ENCODE measurements around the gene B3GNT4.
"Not testable (repeated sequence)": the region's sequence is repeated elsewhere in the genome, so short reads cannot be mapped to it uniquely, and the experiment has no call there.

Gene B3GNT4

DNA sequence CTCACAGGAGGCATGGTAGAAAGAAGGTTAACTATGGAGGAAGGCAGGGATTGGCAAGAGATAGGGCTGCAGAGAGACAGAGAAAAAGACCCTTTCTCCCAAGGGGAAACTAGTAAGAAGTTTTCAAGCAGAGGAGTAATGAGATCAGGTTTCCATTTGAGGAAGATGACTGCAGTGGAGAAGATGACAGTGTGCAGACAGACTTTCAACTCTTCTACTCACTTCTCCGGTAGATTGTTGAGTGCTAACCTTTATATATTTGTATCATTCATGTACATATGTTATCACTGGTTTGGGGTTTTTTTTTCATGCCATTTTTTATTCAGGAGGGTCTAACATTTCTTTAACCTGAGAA lies 5.9 kb upstream of the B3GNT4 start:
- H3K4me1 Mint-ChIP-seq: peaks cover 18% of the 10 kb centered on the region
- peaks cover 73% of the 10 kb centered on the region for H3K27me3 Mint-ChIP-seq
- no peaks in the 10 kb centered on the region for H3K36me3 Mint-ChIP-seq
- CTCF ChIA-PET: no interaction called here
- H3K4me3 Mint-ChIP-seq: peak overlapping the region; percentile 17
- H3K9me3 Mint-ChIP-seq: peaks cover 5% of the 10 kb centered on the region
- peak overlapping the region; percentile 89 for H3K27ac Mint-ChIP-seq
- no peak for DNase-seq

DNA sequence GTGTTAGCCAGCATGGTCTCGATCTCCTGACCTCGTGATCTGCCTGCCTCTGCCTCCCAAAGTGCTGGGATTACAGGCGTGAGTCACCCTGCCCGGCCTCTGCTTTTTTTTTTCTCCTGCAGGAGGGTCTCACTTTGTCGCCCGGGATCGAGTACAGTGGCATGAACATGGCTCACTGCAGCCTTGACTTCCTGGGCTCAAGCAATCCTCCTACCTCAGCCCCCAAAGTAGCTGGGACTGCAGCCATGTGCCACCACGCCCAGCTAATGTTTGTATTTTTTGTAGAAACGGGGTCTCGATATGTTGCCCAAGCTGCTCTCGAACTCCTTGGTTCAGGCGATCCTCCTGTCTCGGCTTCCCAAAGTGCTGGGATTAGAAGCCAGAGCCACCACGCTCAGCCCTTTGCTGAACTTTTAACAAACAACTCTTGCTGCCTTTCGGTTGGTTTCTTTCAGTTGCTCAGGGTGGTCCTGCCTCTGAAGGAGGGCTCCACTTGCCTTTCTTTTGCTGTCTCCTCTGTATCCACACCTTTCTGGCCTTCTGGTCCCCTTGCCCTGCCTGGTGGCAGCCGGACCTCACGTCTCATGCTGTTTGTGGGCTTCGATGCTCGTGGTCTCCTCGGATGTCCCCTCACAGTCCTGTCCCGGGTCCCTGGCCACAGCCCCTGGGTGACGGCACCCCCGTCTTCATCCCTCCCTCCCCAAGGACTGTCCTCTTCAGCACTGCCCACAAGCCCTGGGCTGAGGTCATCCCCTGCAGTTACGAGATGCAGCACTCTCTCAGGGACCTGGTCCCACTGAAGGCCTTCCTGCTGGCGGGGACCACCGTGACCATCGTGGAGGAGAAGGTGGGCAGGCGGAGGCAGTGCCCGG lies 3.8 kb upstream of the B3GNT4 start:
- no peak for DNase-seq
- Mint-ChIP-seq H3K4me1 (peaks cover 27% of the 10 kb centered on the region), H3K9me3 (peaks cover 5% of the 10 kb centered on the region), H3K27me3 (peaks cover 77% of the 10 kb centered on the region), H3K4me3 (no peak overlapping the region), H3K36me3 (no peaks in the 10 kb centered on the region), H3K27ac (no peak overlapping the region)
- CTCF ChIA-PET: no interaction called here

DNA sequence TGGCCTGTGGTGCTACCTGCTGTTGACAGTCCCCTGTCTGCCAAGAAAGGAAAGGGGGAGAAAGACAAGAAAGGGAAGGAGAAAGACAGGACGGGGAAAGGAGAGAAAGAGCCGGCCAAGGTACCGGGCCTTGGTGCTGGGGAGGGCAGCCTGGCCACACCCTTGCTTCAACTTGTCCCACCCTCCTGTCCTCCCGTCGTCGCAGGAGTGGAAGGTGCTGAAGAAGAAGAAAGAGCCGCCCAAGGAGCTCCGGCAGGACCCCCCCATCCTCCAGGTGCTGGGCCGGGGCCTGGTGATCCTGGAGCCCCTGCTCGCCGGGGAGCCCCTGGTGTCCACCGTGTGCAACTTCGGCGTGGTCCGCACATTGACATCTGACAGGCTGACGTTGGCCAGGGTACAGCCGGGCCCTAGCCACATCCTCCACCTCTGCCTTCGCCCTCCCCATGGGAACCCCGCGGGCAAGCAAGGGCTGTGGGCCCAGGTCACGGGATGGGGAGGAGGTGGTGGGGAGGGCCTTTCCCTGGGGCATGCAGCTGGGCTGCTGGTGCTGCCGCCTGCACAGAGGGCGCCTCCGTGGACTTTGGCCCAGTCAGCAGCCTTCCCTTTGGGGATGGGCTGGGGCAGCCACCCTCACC lies 2.9 kb upstream of the B3GNT4 start:
- peaks cover under 1% of the 10 kb centered on the region for H3K9me3 Mint-ChIP-seq
- H3K4me1 Mint-ChIP-seq: peaks cover 31% of the 10 kb centered on the region
- DNase-seq: no peak
- H3K27me3 Mint-ChIP-seq: peaks cover 79% of the 10 kb centered on the region
- H3K36me3 Mint-ChIP-seq: no peaks in the 10 kb centered on the region
- no peak overlapping the region for H3K4me3 Mint-ChIP-seq
- no peak overlapping the region for H3K27ac Mint-ChIP-seq
- CTCF ChIA-PET: no interaction called here

DNA sequence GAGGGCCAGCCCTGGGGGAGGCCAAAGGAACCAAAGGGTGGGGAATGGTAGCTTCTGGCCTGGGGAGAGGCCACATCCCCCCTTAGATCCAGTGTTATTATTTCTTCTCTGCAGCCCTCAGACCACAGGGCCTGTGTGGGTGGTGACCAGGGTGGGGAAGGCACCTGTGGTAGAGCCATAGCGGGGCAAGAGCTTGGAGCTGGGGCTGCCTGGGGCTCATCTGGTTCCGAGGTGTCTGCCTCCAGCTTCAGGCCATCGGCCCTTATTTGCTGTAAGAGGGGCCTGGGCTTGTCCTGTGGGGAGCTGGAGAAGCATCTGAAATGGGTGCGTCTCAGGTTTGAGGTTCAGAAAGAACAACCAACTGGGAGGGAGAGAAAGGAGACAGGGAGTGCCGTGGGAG lies 2.1 kb upstream of the B3GNT4 start:
- CTCF ChIA-PET: interaction anchor here (1.3 kb wide), 1 partner anchor 11 kb away, joined by 3 read pairs; no protein-coding TSS in a partner anchor
- Mint-ChIP-seq H3K27me3 (peaks cover 82% of the 10 kb centered on the region), H3K4me3 (no peak overlapping the region), H3K4me1 (peaks cover 31% of the 10 kb centered on the region), H3K9me3 (no peaks in the 10 kb centered on the region), H3K36me3 (no peaks in the 10 kb centered on the region), H3K27ac (no peak overlapping the region)
- no peak for DNase-seq

DNA sequence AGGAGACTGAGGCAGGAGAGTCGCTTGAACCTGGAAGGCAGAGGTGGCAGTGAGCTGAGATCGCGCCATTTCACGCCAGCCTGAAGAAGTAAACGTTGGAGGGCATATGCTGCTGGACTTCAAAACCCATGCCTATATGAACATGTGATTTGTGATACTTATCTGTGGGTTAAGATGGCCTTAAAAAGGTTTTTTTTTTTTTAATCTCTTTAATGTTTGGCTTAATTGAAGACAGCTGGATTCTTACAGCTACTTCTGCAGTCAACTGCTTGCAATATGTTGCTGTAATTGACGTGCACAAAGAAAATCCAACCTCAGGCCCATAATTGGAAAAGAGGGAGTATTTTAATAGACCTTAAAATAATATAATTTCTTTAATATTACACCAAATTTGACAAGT lies 1.5 kb upstream of the B3GNT4 start:
- Mint-ChIP-seq H3K4me3 (no peak overlapping the region), H3K36me3 (no peaks in the 10 kb centered on the region), H3K27me3 (peaks cover 81% of the 10 kb centered on the region), H3K4me1 (peaks cover 27% of the 10 kb centered on the region), H3K27ac (no peak overlapping the region), H3K9me3 (no peaks in the 10 kb centered on the region)
- DNase-seq: no peak
- CTCF ChIA-PET: interaction anchor here (1.3 kb wide), 1 partner anchor 11 kb away, joined by 3 read pairs; no protein-coding TSS in a partner anchor

DNA sequence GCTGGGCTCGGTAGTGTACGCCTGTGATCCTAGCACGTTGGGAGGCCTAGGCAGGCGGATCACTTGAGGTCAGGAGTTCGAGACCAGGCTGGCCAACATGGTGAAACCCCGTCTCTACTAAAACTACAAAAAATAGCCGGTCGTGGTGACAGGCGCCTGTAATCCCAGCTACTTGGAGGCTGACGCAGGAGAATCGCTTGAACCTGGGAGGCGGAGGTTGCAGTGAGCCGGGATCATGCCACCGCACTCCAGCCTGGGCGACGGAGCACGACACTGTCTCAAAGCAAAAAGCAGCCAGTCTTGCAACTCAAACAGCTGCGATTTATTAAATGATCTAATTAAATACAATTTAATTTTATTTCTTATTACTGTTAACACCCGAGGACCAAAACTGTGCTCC lies 698 bp upstream of the B3GNT4 start:
- DNase-seq, H3K36me3 Mint-ChIP-seq, H3K9me3 Mint-ChIP-seq, H3K27ac Mint-ChIP-seq: not testable (repeated sequence)
- peak overlapping the region; percentile 76 for H3K4me3 Mint-ChIP-seq
- peaks cover 20% of the 10 kb centered on the region for H3K4me1 Mint-ChIP-seq
- peaks cover 73% of the 10 kb centered on the region for H3K27me3 Mint-ChIP-seq
- CTCF ChIA-PET: interaction anchor here (0.9 to 1.3 kb wide), 3 partner anchors 9 to 153 kb away, joined by 3 to 4 read pairs (median 3); no protein-coding TSS in a partner anchor

DNA sequence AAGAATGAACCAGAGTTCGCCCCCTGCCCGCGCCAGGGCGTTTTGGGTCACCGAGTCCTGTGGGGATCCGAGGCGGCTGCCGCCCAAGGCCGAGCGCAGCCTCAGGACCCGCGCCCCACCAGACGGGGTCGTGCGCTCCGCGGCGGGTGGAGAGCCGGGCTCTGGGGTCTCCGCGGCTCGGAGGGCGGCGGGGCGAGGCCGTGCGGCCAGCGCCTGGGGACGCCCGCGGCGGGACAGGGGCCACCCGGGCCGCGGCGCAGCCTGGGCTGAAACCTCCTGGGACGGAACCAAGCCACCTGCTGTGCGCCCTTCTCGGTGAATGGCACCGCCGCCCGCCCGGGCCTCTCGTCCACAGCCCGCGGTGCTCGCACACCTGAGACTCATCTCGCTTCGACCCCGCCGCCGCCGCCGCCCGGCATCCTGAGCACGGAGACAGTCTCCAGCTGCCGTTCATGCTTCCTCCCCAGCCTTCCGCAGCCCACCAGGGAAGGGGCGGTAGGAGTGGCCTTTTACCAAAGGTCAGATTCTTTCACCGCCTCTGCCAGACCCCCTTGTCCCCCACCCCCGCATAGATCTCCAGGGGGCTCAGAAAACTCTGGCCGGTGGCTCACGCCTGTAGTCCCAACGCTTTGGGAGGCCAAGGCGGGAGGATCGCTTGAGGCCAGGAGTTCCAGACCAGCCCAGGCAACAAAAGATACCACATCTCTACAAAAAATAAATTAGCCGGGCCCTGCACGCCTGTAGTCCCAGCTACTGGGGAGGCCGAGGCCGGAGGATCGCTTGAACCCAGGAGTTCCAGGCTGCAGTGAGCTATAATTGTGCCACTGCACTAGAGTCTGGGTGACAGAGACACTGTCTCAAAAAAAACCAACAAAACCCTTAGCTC lies 901 bp downstream of the B3GNT4 start:
- peaks cover 13% of the 10 kb centered on the region for H3K36me3 Mint-ChIP-seq
- no peak overlapping the region for H3K27ac Mint-ChIP-seq
- H3K4me3 Mint-ChIP-seq: peak overlapping the region; percentile 69
- peaks cover 16% of the 10 kb centered on the region for H3K4me1 Mint-ChIP-seq
- H3K9me3 Mint-ChIP-seq: no peaks in the 10 kb centered on the region
- DNase-seq: peak; percentile 39
- peaks cover 64% of the 10 kb centered on the region for H3K27me3 Mint-ChIP-seq
- CTCF ChIA-PET: no interaction called here

DNA sequence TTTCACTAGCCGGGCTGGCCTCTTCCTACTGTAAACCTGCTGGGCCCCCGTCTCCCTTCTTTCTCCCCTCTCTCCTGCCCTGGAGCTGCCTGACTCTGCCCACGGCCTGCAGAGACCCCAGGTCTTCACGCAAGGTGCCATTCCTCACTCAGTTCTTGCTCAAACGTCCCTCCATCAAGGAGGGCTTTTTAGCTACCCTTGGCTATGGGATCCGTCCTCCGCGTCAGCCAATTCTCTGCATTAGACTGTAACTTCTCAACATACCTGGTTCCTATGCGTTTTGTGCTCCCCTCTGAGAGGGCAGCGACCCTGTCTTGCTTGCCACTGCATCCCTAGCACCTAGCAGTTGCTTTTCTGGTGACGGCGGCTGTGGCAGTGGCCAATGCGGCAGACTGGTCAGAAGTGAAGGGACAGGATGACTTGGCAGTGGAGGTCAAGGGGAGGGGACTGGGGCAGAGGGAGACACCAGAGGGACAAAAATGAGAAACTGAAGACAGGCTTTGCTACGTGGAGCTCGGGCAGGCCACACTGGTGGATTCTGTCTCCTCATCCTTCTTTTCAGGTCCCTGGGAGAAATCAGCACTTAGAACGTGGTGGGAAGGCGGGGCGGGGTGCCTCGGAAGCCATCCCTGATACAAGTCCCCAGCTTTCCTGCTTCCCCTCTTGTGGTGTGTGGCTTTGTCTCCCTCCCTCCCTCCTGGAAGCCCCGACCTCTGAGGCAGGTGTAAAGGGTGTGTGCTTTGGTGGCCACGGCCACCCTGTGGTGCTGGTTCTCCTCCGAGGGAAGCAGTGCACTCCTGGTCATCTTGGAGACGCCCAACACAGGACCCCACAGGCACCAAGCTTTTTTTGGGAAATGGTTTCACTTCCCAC lies 1.8 kb downstream of the B3GNT4 start:
- Mint-ChIP-seq H3K36me3 (peaks cover 19% of the 10 kb centered on the region), H3K4me1 (peaks cover 16% of the 10 kb centered on the region), H3K4me3 (peak overlapping the region; percentile 69), H3K9me3 (no peaks in the 10 kb centered on the region), H3K27me3 (peaks cover 55% of the 10 kb centered on the region), H3K27ac (no peak overlapping the region)
- no peak for DNase-seq
- CTCF ChIA-PET: no interaction called here

DNA sequence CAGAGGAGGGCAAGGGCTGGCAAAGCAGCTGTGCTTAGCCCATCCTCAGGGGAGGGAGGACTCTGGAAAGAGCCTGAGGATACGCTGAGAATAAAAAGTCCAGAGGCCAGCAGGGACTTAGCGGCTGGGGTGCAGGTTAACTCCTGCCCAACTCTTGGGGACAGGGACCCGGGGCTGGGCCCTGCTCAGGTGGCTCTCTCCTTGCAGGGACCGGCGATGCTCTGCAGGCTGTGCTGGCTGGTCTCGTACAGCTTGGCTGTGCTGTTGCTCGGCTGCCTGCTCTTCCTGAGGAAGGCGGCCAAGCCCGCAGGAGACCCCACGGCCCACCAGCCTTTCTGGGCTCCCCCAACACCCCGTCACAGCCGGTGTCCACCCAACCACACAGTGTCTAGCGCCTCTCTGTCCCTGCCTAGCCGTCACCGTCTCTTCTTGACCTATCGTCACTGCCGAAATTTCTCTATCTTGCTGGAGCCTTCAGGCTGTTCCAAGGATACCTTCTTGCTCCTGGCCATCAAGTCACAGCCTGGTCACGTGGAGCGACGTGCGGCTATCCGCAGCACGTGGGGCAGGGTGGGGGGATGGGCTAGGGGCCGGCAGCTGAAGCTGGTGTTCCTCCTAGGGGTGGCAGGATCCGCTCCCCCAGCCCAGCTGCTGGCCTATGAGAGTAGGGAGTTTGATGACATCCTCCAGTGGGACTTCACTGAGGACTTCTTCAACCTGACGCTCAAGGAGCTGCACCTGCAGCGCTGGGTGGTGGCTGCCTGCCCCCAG lies 2.8 kb downstream of the B3GNT4 start:
- H3K36me3 Mint-ChIP-seq: peaks cover 23% of the 10 kb centered on the region
- peaks cover 16% of the 10 kb centered on the region for H3K4me1 Mint-ChIP-seq
- no peak overlapping the region for H3K4me3 Mint-ChIP-seq
- DNase-seq: no peak
- H3K27me3 Mint-ChIP-seq: peaks cover 45% of the 10 kb centered on the region
- CTCF ChIA-PET: no interaction called here
- no peak overlapping the region for H3K27ac Mint-ChIP-seq
- no peaks in the 10 kb centered on the region for H3K9me3 Mint-ChIP-seq

DNA sequence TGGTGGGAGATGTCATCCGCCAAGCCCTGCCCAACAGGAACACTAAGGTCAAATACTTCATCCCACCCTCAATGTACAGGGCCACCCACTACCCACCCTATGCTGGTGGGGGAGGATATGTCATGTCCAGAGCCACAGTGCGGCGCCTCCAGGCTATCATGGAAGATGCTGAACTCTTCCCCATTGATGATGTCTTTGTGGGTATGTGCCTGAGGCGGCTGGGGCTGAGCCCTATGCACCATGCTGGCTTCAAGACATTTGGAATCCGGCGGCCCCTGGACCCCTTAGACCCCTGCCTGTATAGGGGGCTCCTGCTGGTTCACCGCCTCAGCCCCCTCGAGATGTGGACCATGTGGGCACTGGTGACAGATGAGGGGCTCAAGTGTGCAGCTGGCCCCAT lies 3.5 kb downstream of the B3GNT4 start:
- CTCF ChIA-PET: no interaction called here
- peaks cover 16% of the 10 kb centered on the region for H3K4me1 Mint-ChIP-seq
- H3K27ac Mint-ChIP-seq: no peak overlapping the region
- peaks cover 26% of the 10 kb centered on the region for H3K36me3 Mint-ChIP-seq
- H3K27me3 Mint-ChIP-seq: peaks cover 38% of the 10 kb centered on the region
- H3K4me3 Mint-ChIP-seq: no peak overlapping the region
- no peaks in the 10 kb centered on the region for H3K9me3 Mint-ChIP-seq
- no peak for DNase-seq

DNA sequence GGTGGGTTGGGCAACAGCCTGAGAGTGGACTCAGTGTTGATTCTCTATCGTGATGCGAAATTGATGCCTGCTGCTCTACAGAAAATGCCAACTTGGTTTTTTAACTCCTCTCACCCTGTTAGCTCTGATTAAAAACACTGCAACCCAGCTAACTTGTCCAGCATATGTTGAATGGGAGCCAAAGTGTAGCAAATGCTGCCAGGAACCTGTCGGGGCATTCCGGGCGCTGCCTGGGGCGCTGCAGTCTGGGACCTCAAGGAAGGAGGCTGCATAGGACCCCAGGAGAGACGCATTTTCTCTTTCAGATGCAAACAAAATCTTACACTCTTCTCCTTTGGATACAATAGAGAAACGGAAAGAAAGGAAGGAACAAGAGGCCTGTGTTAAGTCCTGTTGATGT lies 3.9 kb downstream of the B3GNT4 start:
- H3K9me3 Mint-ChIP-seq: no peaks in the 10 kb centered on the region
- DNase-seq: no peak
- no peak overlapping the region for H3K27ac Mint-ChIP-seq
- peaks cover 30% of the 10 kb centered on the region for H3K36me3 Mint-ChIP-seq
- H3K27me3 Mint-ChIP-seq: peaks cover 36% of the 10 kb centered on the region
- no peak overlapping the region for H3K4me3 Mint-ChIP-seq
- peaks cover 15% of the 10 kb centered on the region for H3K4me1 Mint-ChIP-seq
- CTCF ChIA-PET: no interaction called here

DNA sequence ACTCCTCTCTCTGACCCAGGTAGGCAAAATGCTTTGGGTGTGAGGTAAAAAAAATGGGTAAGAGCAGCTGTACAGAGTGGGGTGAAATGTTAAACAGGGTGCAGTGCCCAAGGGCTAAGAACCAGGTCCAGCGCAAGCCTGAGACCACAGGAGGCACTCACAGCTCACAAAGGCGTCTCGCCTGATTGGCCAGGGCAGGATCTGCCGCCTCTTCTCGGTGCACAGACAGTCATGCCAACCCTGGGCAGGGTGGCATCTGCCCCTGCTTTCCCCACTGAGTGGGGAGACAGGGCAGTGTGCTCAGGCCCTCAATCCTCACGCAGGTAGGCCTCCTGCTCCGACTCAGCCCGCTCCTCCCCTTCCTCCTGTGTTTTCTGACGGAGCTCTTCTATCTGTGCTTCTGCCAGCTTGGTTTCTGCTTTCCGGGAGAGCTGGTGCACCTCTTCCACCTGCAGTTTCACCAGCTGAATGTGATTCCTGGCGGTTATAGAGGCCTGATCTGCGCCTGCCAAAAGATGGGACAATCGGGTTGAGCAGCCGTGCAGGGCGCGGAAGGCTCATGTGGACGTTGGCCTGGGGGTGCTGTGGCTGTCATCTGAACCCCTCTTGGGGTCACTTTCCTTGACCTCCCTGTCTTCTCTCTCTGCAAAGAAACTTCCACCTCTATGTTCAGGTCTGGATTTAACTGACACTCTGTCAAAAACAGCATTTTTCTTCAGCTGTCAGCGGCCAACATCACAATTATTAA lies 4.7 kb downstream of the B3GNT4 start:
- Mint-ChIP-seq H3K36me3 (peaks cover 30% of the 10 kb centered on the region), H3K27me3 (peaks cover 28% of the 10 kb centered on the region), H3K4me1 (peaks cover 7% of the 10 kb centered on the region), H3K27ac (no peak overlapping the region), H3K9me3 (no peaks in the 10 kb centered on the region), H3K4me3 (no peak overlapping the region)
- DNase-seq: no peak
- CTCF ChIA-PET: no interaction called here

Data from activated naive CD4-positive, alpha-beta T cell treated with anti-CD3 and anti-CD28 coated beads, Interleukin-2, amount 10 ng/mL, durations not matched to agents 7 days and 5 days (primary cell).